ENCODE data around the gene PSMC2.
"Not testable (repeated sequence)": the region's sequence is repeated elsewhere in the genome, so short reads cannot be mapped to it uniquely, and the experiment has no call there.

PSMC2 gene

GRCh38 chr7:103379270-103379975 is 32.0 kb downstream of the PSMC2 start:
- DNase-seq (ENCODE audit: low read depth, low spot score) = no peak

- DNase-seq (ENCODE audit: low read depth, low spot score) = no peak
Measured at GRCh38 chr7:103380395-103381191, 33.1 kb downstream of the PSMC2 start.

GRCh38 chr7:103381280-103382031 is 34.0 kb downstream of the PSMC2 start:
- no peak for DNase-seq (ENCODE audit: low read depth, low spot score)

GRCh38 chr7:103382032-103382402 is 34.6 kb downstream of the PSMC2 start:
- no peak for DNase-seq (ENCODE audit: low read depth, low spot score)

- no peak for DNase-seq (ENCODE audit: low read depth, low spot score)
Measured at GRCh38 chr7:103387242-103387641, 39.8 kb downstream of the PSMC2 start.

- DNase-seq (ENCODE audit: low read depth, low spot score) = no peak
Measured at GRCh38 chr7:103388469-103389140, 41.2 kb downstream of the PSMC2 start.

GRCh38 chr7:103389263-103389662 is 41.8 kb downstream of the PSMC2 start:
- DNase-seq (ENCODE audit: low read depth, low spot score) = no peak

GRCh38 chr7:103391150-103391549 is 43.7 kb downstream of the PSMC2 start:
- no peak for DNase-seq (ENCODE audit: low read depth, low spot score)

GRCh38 chr7:103391976-103392375 is 44.5 kb downstream of the PSMC2 start:
- no peak for DNase-seq (ENCODE audit: low read depth, low spot score)

- DNase-seq (ENCODE audit: low read depth, low spot score) = no peak
Measured at GRCh38 chr7:103394566-103394965, 47.1 kb downstream of the PSMC2 start.

- DNase-seq (ENCODE audit: low read depth, low spot score) = no peak
Measured at GRCh38 chr7:103395071-103395470, 47.6 kb downstream of the PSMC2 start.

- DNase-seq (ENCODE audit: low read depth, low spot score) = no peak
Measured at GRCh38 chr7:103396471-103396870, 49.0 kb downstream of the PSMC2 start.

GRCh38 chr7:103398483-103399127 is 51.2 kb downstream of the PSMC2 start:
- no peak for DNase-seq (ENCODE audit: low read depth, low spot score)

GRCh38 chr7:103399687-103400086 is 52.2 kb downstream of the PSMC2 start:
- not testable (repeated sequence) for DNase-seq (ENCODE audit: low read depth, low spot score)

- not testable (repeated sequence) for DNase-seq (ENCODE audit: low read depth, low spot score)
Measured at GRCh38 chr7:103405789-103406613, 58.6 kb downstream of the PSMC2 start.

GRCh38 chr7:103412151-103412550 is 64.7 kb downstream of the PSMC2 start:
- no peak for DNase-seq (ENCODE audit: low read depth, low spot score)

- no peak for DNase-seq (ENCODE audit: low read depth, low spot score)
Measured at GRCh38 chr7:103413407-103413806, 66.0 kb downstream of the PSMC2 start.

- DNase-seq (ENCODE audit: low read depth, low spot score) = no peak
Measured at GRCh38 chr7:103418241-103418640, 70.8 kb downstream of the PSMC2 start.
